NCI-H1694 (cell line): ENCODE results near the gene EPB41L4A.

Experiments used
- DNase-seq: peaks from one replicate; lab custom pipeline; 2025; lab: John Stamatoyannopoulos, UW

Gene EPB41L4A

GRCh38 chr5:112156211-112156610, 262.9 kb downstream of the EPB41L4A start:
- no peak for DNase-seq

DNA sequence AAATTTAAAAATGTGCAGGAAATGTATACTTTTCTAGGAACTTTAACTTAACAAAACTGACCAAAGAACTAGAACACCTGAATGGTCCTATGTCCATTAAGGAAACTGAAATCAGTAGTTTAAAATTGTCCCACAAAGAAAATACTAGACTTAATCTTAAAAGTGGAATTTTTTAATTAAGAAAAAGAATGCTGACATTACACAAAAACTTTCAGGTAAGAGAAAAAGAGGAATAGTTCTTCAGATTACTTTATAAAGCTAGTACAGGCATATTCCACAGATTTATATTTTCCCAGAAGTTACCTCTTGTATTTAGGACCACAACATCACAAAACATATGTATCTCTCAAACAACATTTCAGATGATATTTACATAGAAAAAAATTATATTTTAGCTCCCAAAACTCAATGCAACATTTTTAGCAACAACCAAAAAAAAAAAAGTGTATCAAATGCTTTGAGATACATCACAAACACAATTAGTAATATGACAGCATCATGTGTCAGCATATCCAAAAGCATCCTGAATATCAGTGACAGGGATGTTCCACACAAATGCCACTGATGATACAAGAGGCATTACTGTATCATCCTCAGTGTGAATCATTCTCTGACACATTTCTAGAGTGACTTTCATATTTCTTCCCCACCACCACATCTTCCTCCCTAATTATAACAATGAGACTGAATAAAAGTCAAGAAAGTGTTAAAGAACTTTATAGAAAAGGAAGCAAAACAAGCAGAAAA, 264.0 kb downstream of the EPB41L4A start:
- DNase-seq: no peak

- DNase-seq: no peak
These were observed 269.4 kb downstream of the EPB41L4A start for GRCh38 chr5:112149727-112150126.

- DNase-seq: peak; percentile 73
These were observed 272.5 kb downstream of the EPB41L4A start for GRCh38 chr5:112146323-112147226.

- DNase-seq: no peak
These were observed 275.4 kb downstream of the EPB41L4A start for GRCh38 chr5:112143690-112144089.

DNA sequence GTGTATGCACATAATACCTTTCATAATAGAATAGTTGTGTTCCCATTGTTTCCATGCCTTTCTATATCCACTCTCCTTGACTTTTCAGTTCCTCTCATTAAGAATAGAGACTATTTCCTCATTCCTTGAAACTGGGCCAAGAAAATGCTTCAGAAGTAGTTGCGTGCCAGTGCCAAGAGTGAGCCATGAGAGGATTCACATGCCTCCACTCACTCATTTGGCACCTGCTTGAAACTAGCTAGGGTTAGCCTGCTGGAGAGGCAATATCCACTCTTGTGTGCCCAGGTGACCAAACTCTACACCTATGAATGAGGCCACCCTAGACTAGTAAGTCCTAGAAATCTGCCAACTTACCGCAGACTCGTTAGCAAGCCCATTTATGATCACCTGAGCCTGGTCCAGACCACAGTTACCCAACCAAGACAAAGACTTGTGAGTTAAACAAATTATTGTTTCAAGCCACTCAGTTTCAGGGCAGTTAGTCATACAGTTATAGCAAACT, 276.3 kb downstream of the EPB41L4A start:
- DNase-seq: no peak

GRCh38 chr5:112141582-112141981, 277.5 kb downstream of the EPB41L4A start:
- no peak for DNase-seq

- no peak for DNase-seq
These were observed 280.6 kb downstream of the EPB41L4A start for GRCh38 chr5:112138526-112138925.

- DNase-seq: no peak
These were observed 282.3 kb downstream of the EPB41L4A start for GRCh38 chr5:112136773-112137172.

GRCh38 chr5:112127861-112128260, 291.2 kb downstream of the EPB41L4A start:
- DNase-seq: no peak

GRCh38 chr5:112126982-112127381, 292.1 kb downstream of the EPB41L4A start:
- DNase-seq: no peak

GRCh38 chr5:112125903-112126302, 293.2 kb downstream of the EPB41L4A start:
- peak; percentile 69 for DNase-seq

DNA sequence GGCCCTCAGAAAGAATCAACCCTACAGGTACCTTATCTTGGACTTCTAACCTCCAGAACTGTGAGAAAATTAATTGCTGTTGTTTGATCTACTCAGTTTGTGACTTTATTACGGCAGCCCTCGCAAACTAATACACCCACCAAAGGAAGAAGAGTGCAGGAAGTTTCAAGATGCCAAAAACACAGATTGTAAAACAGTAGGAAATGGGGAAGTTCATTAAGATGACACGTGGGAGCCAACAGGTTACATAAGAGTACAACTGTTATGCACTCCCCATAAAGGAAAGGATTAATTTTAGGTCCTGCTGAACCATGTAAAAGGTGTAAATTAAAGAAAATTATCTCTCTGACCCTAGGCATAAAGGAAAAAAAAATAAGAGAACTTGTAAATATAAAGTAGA, 294.3 kb downstream of the EPB41L4A start:
- DNase-seq: no peak

- DNase-seq: no peak
These were observed 296.0 kb downstream of the EPB41L4A start for GRCh38 chr5:112123086-112123485.

DNA sequence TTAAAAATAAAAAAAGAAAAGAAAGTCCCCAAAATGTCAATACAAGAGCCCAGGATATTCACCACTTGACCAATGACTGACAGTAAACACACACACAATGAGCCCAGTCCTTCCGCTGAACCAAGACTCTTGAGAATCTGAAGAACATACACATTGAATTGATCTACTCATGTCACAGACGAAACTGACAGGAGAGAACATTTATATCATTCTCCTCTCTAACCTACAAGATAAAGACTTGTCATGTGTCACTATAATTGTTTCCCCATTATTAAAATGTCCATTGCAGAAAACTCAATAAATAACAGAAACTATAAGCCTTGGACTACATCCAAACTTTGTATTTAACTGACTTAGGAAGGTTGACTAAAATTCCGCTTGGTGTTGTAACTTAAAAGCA, 296.7 kb downstream of the EPB41L4A start:
- DNase-seq: no peak

DNA sequence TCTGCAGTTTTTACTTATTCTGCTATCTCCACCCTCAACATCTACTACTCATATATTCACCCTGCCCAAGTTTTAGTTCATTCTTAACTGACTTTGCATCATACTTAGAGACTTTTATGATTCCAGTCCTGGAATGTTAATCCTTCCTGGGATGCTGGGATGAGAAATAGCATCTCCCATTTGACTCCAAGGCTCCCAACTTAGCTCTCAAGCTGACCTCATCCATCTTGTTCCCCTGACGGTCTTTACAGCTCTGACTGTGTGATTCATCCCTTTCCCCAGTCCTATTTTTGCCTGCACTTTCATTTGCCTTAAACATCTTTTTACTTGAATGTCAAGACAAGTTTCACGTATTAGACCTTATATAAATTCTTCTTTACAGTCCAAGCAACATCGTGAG, 297.8 kb downstream of the EPB41L4A start:
- DNase-seq: no peak

- no peak for DNase-seq
These were observed 299.1 kb downstream of the EPB41L4A start for GRCh38 chr5:112119969-112120368.

GRCh38 chr5:112119508-112119907, 299.6 kb downstream of the EPB41L4A start:
- no peak for DNase-seq

DNA sequence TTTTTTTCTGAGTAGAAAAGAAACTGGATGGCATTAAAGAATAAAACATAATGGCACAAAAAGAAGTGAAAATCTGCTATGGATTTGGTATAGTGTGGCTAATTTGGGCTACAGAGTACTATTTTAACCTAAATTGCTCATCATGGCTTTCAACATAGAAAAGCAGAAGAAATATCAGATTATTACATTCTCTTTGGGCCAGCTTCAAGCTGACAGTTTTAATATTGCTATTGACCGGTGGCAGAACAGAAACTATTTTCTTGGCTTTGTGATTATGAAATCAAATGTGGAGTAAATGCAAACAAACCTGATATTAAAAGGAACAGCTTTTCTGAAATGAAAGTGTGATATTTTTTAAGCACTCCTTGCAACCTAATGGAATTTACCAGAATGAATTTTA, 301.5 kb downstream of the EPB41L4A start:
- no peak for DNase-seq

GRCh38 chr5:112116371-112116770, 302.7 kb downstream of the EPB41L4A start:
- no peak for DNase-seq

DNA sequence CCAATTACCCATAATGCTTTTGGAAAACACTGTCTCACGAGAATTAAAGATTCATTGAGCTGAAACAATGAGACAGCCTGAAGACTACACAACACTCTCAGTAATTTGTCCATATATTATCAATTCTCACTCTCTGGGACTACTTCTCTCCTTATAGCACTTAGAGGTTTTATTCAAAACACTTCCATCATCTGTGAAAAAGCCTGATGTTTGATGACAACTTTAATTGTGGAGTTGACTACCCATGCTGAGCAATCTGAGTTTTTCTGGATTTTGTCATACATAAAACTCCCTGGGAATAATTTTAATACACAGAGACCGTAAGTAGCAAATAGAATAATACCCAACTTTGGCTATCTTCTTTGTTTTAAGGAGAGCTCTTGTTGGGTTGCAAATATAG, 305.5 kb downstream of the EPB41L4A start:
- no peak for DNase-seq
